Measurements from ENCODE around the gene ZNF672. TPM values are rescaled to one million over a fixed set of nuclear protein-coding genes. Genes with fewer than 3 reads are reported as not detected.

The ZNF672 gene
- total RNA-seq, 1 donor from 2014 or later: 30.9 TPM

DNA sequence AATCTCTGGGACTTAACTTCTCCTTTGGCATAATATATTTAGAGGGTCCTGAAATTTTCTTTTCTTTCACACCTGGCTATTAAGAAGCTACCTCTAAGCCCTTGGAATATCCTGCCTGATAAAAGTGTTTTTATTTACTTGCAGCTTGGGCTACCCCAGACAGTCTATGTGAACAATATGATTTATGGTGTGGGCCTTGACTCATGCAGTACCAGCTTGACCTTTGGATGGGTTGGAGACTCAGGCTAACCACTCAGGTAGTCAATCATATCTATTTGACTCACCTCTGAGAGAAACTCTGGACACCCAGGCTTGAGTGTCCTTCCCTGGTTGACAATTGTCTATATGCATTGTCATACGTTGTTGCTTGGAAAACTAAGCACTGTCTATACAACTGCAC lies 54.6 kb downstream of the ZNF672 start:
- no peaks in the 10 kb centered on the region for H3K9me3 ChIP-seq
- no peaks in the 10 kb centered on the region for H3K36me3 ChIP-seq
- no peaks in the 10 kb centered on the region for H3K27me3 ChIP-seq
- TF ChIP-seq, protein P1, sequence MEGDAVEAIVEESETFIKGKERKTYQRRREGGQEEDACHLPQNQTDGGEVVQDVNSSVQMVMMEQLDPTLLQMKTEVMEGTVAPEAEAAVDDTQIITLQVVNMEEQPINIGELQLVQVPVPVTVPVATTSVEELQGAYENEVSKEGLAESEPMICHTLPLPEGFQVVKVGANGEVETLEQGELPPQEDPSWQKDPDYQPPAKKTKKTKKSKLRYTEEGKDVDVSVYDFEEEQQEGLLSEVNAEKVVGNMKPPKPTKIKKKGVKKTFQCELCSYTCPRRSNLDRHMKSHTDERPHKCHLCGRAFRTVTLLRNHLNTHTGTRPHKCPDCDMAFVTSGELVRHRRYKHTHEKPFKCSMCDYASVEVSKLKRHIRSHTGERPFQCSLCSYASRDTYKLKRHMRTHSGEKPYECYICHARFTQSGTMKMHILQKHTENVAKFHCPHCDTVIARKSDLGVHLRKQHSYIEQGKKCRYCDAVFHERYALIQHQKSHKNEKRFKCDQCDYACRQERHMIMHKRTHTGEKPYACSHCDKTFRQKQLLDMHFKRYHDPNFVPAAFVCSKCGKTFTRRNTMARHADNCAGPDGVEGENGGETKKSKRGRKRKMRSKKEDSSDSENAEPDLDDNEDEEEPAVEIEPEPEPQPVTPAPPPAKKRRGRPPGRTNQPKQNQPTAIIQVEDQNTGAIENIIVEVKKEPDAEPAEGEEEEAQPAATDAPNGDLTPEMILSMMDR (IDR thresholded peaks at IDR 0.05): no peak
- H3K27ac ChIP-seq: no peak overlapping the region
- no peak overlapping the region for H3K4me3 ChIP-seq
- no peak for DNase-seq (ENCODE audit: low spot score in 2 of 2)
- H3K4me1 ChIP-seq: no peaks in the 10 kb centered on the region
- intact Hi-C loops (cut with DNase I): no loop called here

GRCh38 chr1:248894837-248895236 lies 56.8 kb downstream of the ZNF672 start:
- H3K4me1 ChIP-seq: no peaks in the 10 kb centered on the region
- H3K4me3 ChIP-seq: no peak overlapping the region
- no peak for DNase-seq (ENCODE audit: low spot score in 2 of 2)
- intact Hi-C loops (cut with DNase I): no loop called here
- H3K27ac ChIP-seq: no peak overlapping the region
- H3K36me3 ChIP-seq: no peaks in the 10 kb centered on the region
- no peaks in the 10 kb centered on the region for H3K27me3 ChIP-seq
- TF ChIP-seq, protein P1 (IDR thresholded peaks at IDR 0.05): no peak
- H3K9me3 ChIP-seq: no peaks in the 10 kb centered on the region

- no peaks in the 10 kb centered on the region for H3K4me1 ChIP-seq
- no peaks in the 10 kb centered on the region for H3K27me3 ChIP-seq
- no peak overlapping the region for H3K4me3 ChIP-seq
- H3K36me3 ChIP-seq: no peaks in the 10 kb centered on the region
- intact Hi-C loops (cut with DNase I): no loop called here
- H3K9me3 ChIP-seq: no peaks in the 10 kb centered on the region
- no peak for DNase-seq (ENCODE audit: low spot score in 2 of 2)
- H3K27ac ChIP-seq: no peak overlapping the region
- TF ChIP-seq, protein P1 (IDR thresholded peaks at IDR 0.05): no peak
Observed at GRCh38 chr1:248897412-248898337, 59.7 kb downstream of the ZNF672 start.

Other genes starting within 250 kb of the ZNF672 start
- not detected for gene OR2T10, start 240.5 kb upstream of the ZNF672 start, total RNA-seq
- gene OR2T11, start 203.1 kb upstream of the ZNF672 start, total RNA-seq: 2.8 TPM
- gene OR2T35, start 192.9 kb upstream of the ZNF672 start, total RNA-seq: not detected
- not detected for gene OR2T27, start 182.7 kb upstream of the ZNF672 start, total RNA-seq
- gene OR14I1, start 135.5 kb upstream of the ZNF672 start, total RNA-seq: not detected
- not detected for gene LYPD8, start 82.5 kb upstream of the ZNF672 start, total RNA-seq
- 15.9 TPM for gene SH3BP5L, start 12.3 kb upstream of the ZNF672 start, total RNA-seq
- gene ZNF692, start 20.9 kb downstream of the ZNF672 start, total RNA-seq: 13.8 TPM
- gene PGBD2, start 68.0 kb downstream of the ZNF672 start, total RNA-seq: 0.53 TPM